H1 (cell line): Measurements from ENCODE around the gene SKAP1. TPM values are rescaled to one million over a fixed set of nuclear protein-coding genes. Genes with fewer than 3 reads are reported as not detected.

ENCODE experiments used
- CTCF ChIA-PET: fragments of 300-600 bp; sonication (Branson Sonifier 250); formaldehyde crosslinking; loops from one replicate; lab custom pipeline; 2021; ENCODE audit not compliant: partially characterized antibody; lab: Charles Lee
- POLR2A ChIA-PET: fragments of 300-600 bp; sonication (Branson Sonifier 250); formaldehyde crosslinking; loops from one replicate; lab custom pipeline; 2021; ENCODE audit warnings: inconsistent platforms; ENCODE audit not compliant: partially characterized antibody; lab: Charles Lee
- DNase-seq, 2 experiments: peaks; one replicate each; pipeline versions ENCODE4 v3.0.0 to v3.0.0-alpha.2; 2010 to 2022; ENCODE audit warnings: low spot score in 2 of 2, low read depth in 1 of 2, mixed read lengths in 1 of 2
- FAIRE-seq: peaks from 2 replicates; lab custom pipeline; 2011; peaks lifted over from hg19 to GRCh38; lab: Jason Lieb, UNC
- H2AFZ ChIP-seq: 2 replicates; pipeline ENCODE4 v1.8.1; 2012; ENCODE audit warnings: low read length, inconsistent platforms
- H2AK5ac ChIP-seq: 2 replicates; pipeline ENCODE4 v1.6.1; 2013; ENCODE audit warnings: low read depth, low read length
- H2BK120ac ChIP-seq: replicated peaks from 2 replicates; pipeline ENCODE3; 2013; ENCODE audit warnings: low read depth, low read length, inconsistent platforms
- H2BK12ac ChIP-seq: 2 replicates; pipeline ENCODE4 v1.6.1; 2013; ENCODE audit warnings: low read depth, low read length
- H2BK15ac ChIP-seq: 2 replicates; pipeline ENCODE4 v1.6.1; 2013; ENCODE audit warnings: low read length
- H2BK20ac ChIP-seq: 2 replicates; pipeline ENCODE4 v1.6.1; 2013; ENCODE audit warnings: low read length
- H2BK5ac ChIP-seq: 2 replicates; pipeline ENCODE4 v1.6.1; 2013; ENCODE audit warnings: low read depth, low read length
- H3K14ac ChIP-seq: 2 replicates; pipeline ENCODE4 v1.6.1; 2013; ENCODE audit warnings: inconsistent platforms; ENCODE audit not compliant: insufficient read length
- H3K18ac ChIP-seq: 2 replicates; pipeline ENCODE4 v1.6.1; 2013; ENCODE audit warnings: low read length; ENCODE audit errors: extremely low read depth
- H3K23ac ChIP-seq: 2 replicates; pipeline ENCODE4 v1.6.1; 2013; ENCODE audit warnings: inconsistent platforms; ENCODE audit not compliant: insufficient read length
- H3K23me2 ChIP-seq: 2 replicates; pipeline ENCODE4 v1.6.1; 2013; ENCODE audit warnings: low read depth, low read length
- H3K27ac ChIP-seq: 2 replicates; pipeline ENCODE4 v1.6.1; 2011; ENCODE audit warnings: low read depth, low read length, inconsistent platforms
- H3K27me3 ChIP-seq, 4 experiments: replicated peaks in 1 of 4; 1 replicate in 1 of 4; 2 replicates in 3 of 4; pipeline versions ENCODE4 v1.6.1 to v1.8.1; 2011 to 2013; ENCODE audit warnings: low read length in 3 of 4, mild to moderate bottlenecking in 3 of 4, inconsistent platforms in 2 of 4, mixed read lengths in 2 of 4, moderate library complexity in 1 of 4; ENCODE audit not compliant: control insufficient read depth in 3 of 4, insufficient read depth in 3 of 4; ENCODE audit errors: extremely low read depth in 1 of 4
- H3K36me3 ChIP-seq, 4 experiments: 2 replicates each; pipeline versions ENCODE4 v1.6.1 to v1.8.1; 2011 to 2013; ENCODE audit warnings: mild to moderate bottlenecking in 4 of 4, low read length in 3 of 4, moderate library complexity in 2 of 4, control low read depth in 1 of 4, inconsistent platforms in 1 of 4; ENCODE audit not compliant: insufficient read depth in 4 of 4, control insufficient read depth in 2 of 4
- H3K4ac ChIP-seq: replicated peaks from 2 replicates; pipeline ENCODE3; 2013; ENCODE audit warnings: low read length, low read depth, mixed read lengths, inconsistent platforms; ENCODE audit not compliant: insufficient read length
- H3K4me1 ChIP-seq, 4 experiments: replicated peaks in 1 of 4; 1 replicate in 1 of 4; 2 replicates in 3 of 4; pipeline versions ENCODE4 v1.6.1 to v1.8.1; 2011 to 2013; ENCODE audit warnings: low read length in 3 of 4, inconsistent platforms in 2 of 4, mixed read lengths in 1 of 4; ENCODE audit not compliant: insufficient read depth in 4 of 4, control insufficient read depth in 3 of 4
- H3K4me2 ChIP-seq, 2 experiments: 2 replicates each; pipeline versions ENCODE4 v1.6.1 to v1.8.1; 2011 to 2013; ENCODE audit warnings: low read depth in 2 of 2, low read length in 2 of 2, control low read depth in 1 of 2, inconsistent platforms in 1 of 2, mild to moderate bottlenecking in 1 of 2; ENCODE audit not compliant: insufficient read depth in 1 of 2
- H3K4me3 ChIP-seq, 4 experiments: fragments of 200-600, 300-600 bp in 1 of 4; sonication (generic), shearing (Covaris generic), sonication (Bioruptor Twin) in 1 of 4; 2 replicates each; pipeline versions ENCODE4 v1.5.1 to v1.8.1; 2011 to 2016; ENCODE audit warnings: low read length in 4 of 4, low read depth in 3 of 4, control low read depth in 2 of 4, inconsistent platforms in 2 of 4, mild to moderate bottlenecking in 2 of 4, mixed read lengths in 1 of 4, moderate library complexity in 1 of 4; ENCODE audit not compliant: insufficient read depth in 2 of 4; ENCODE audit errors: extremely low read depth in 1 of 4
- H3K56ac ChIP-seq: replicated peaks from 2 replicates; pipeline ENCODE3; 2013; ENCODE audit warnings: low read depth, mild to moderate bottlenecking, mixed read lengths, low read length, inconsistent platforms; ENCODE audit not compliant: insufficient read length
- H3K79me1 ChIP-seq: 2 replicates; pipeline ENCODE4 v1.6.1; 2013; ENCODE audit warnings: low read depth, low read length, control low read depth
- H3K79me2 ChIP-seq, 2 experiments: 2 replicates each; pipeline versions ENCODE4 v1.6.1 to v1.8.1; 2012 to 2013; ENCODE audit warnings: low read length in 2 of 2, mild to moderate bottlenecking in 2 of 2, inconsistent platforms in 1 of 2; ENCODE audit not compliant: insufficient read depth in 2 of 2, control insufficient read depth in 1 of 2
- H3K9ac ChIP-seq, 4 experiments: replicated peaks in 1 of 4; 1 replicate in 1 of 4; 2 replicates in 3 of 4; pipeline versions ENCODE4 v1.6.1 to v1.8.1; 2011 to 2013; ENCODE audit warnings: low read depth in 3 of 4, low read length in 3 of 4, control low read depth in 2 of 4, mild to moderate bottlenecking in 2 of 4, moderate library complexity in 2 of 4, inconsistent platforms in 1 of 4; ENCODE audit errors: extremely low read depth in 1 of 4
- H3K9me3 ChIP-seq, 2 experiments: 2 replicates each; pipeline versions ENCODE4 v1.6.1 to v1.8.1; 2012 to 2013; ENCODE audit warnings: mild to moderate bottlenecking in 2 of 2, moderate library complexity in 2 of 2, control low read depth in 1 of 2, inconsistent platforms in 1 of 2, low read depth in 1 of 2, low read length in 1 of 2, mixed read lengths in 1 of 2; ENCODE audit not compliant: insufficient read depth in 2 of 2
- H4K20me1 ChIP-seq, 2 experiments: replicated peaks in 1 of 2; 2 replicates each; pipeline versions ENCODE3 to v1.8.1; 2011 to 2013; ENCODE audit warnings: inconsistent platforms in 2 of 2, low read length in 2 of 2, mild to moderate bottlenecking in 1 of 2; ENCODE audit not compliant: insufficient read depth in 2 of 2, control insufficient read depth in 1 of 2
- H4K5ac ChIP-seq: 2 replicates; pipeline ENCODE4 v1.6.1; 2013; ENCODE audit warnings: low read length, low read depth, mixed read lengths, inconsistent platforms; ENCODE audit not compliant: insufficient read length
- H4K8ac ChIP-seq: 2 replicates; pipeline ENCODE4 v1.8.0; 2013; ENCODE audit warnings: mild to moderate bottlenecking, moderate library complexity, low read length, inconsistent platforms; ENCODE audit not compliant: insufficient read depth; ENCODE audit errors: extremely low read depth
- H4K91ac ChIP-seq: replicated peaks from 2 replicates; pipeline ENCODE3; 2013; ENCODE audit warnings: low read length, mixed read lengths, inconsistent platforms; ENCODE audit not compliant: insufficient read length
- CBX5 ChIP-seq: fragments of 300-800, 300-1000 bp; sonication (generic); IDR thresholded peaks from 2 replicates; pipeline ENCODE4 v1.7.1; 2016; ENCODE audit warnings: antibody characterized with exemption, low read length, low read depth
- EZH2 ChIP-seq: fragments of 200-600 bp; sonication (generic); IDR thresholded peaks from 2 replicates; pipeline ENCODE4 v1.7.1; 2012; ENCODE audit warnings: low read depth, mild to moderate bottlenecking, moderate library complexity, low read length, inconsistent platforms; ENCODE audit not compliant: severe bottlenecking
- GABPA ChIP-seq: IDR thresholded peaks from 2 replicates; pipeline ENCODE4 v1.6.1; 2011; ENCODE audit warnings: mild to moderate bottlenecking, low read length, moderate library complexity, borderline replicate concordance; ENCODE audit not compliant: insufficient read depth
- JUND ChIP-seq: IDR thresholded peaks from 2 replicates; pipeline ENCODE4 v1.6.1; 2011; ENCODE audit warnings: mild to moderate bottlenecking, improper control_type of control experiment, low read length
- RFX5 ChIP-seq: IDR thresholded peaks from 2 replicates; pipeline ENCODE4 v1.6.1; 2011; ENCODE audit warnings: low read depth, low read length, improper control_type of control experiment, borderline replicate concordance
- SIN3A ChIP-seq, 2 experiments: IDR thresholded peaks in 1 of 2; conservative IDR thresholded peaks in 1 of 2; 2 replicates each; pipeline ENCODE4 v1.6.1; 2011 to 2012; ENCODE audit warnings: low read length in 2 of 2, improper control_type of control experiment in 1 of 2, low read depth in 1 of 2, mild to moderate bottlenecking in 1 of 2
- SUZ12 ChIP-seq: fragments of 200-600 bp; sonication (generic); IDR thresholded peaks from 2 replicates; pipeline ENCODE4 v1.6.1; 2012; ENCODE audit warnings: mild to moderate bottlenecking, inconsistent platforms, low read length, moderate library complexity, mixed read lengths
- TCF12 ChIP-seq: IDR thresholded peaks from 2 replicates; pipeline ENCODE4 v1.6.1; 2011; ENCODE audit warnings: low read depth, mild to moderate bottlenecking, low read length
- TEAD4 ChIP-seq: IDR thresholded peaks from 2 replicates; pipeline ENCODE4 v1.6.1; 2012; ENCODE audit warnings: low read depth, low read length, inconsistent platforms, mixed read lengths
- WGBS, 2 experiments: shearing (Covaris generic) in 1 of 2; methylation state at CpG; one replicate each; pipeline versions ENCODE4 v1.1.6 to v1.1.7; 2013 to 2015; ENCODE audit warnings: low lambda C conversion rate in 2 of 2, mixed read lengths in 2 of 2, inconsistent platforms in 1 of 2, low coverage in 1 of 2, missing lambda C conversion rate in 1 of 2; ENCODE audit not compliant: insufficient replicate concordance in 2 of 2, insufficient coverage in 1 of 2, insufficient read length in 1 of 2; ENCODE audit errors: extremely low coverage in 1 of 2, missing lambda C conversion rate in 1 of 2; 5-methylcytosine and 5-hydroxymethylcytosine counted together
- polyA plus RNA-seq, 7 experiments: library from polyadenylated mRNA; depleted of rRNA in 3 of 7; stranded (reverse) in 5 of 7; unstranded in 2 of 7; fragments of >200 nt in 5 of 7; fragments of 200-250 nt in 2 of 7; gene quantifications; 1 replicate in 5 of 7; 2 replicates in 1 of 7; 4 replicates in 1 of 7; pipeline versions ENCODE4 v1.2.1 to v1.2.3, GENCODE V29; 2011 to 2013; ENCODE audit warnings: missing spikeins in 2 of 7, mixed read lengths in 2 of 7
- total RNA-seq: library from RNA; stranded (reverse); fragmentation: NEBNext Ultra II Directional; extraction: Animal tissue kit (Norgen Biotek cat#: 25700); gene quantifications from 2 replicates; pipeline ENCODE4 v1.2.1, GENCODE V29; 2021
- TF ChIP-seq, protein P1 (sequence below): IDR thresholded peaks from 2 replicates; pipeline ENCODE4 v1.6.1; 2011; ENCODE audit warnings: low read length, improper control_type of control experiment

SKAP1 gene
- total and polyA plus RNA-seq, 2 of the 8 experiments (the other 6 are each of a cell fraction or from before 2014, with no cell fraction given): not detected

DNA sequence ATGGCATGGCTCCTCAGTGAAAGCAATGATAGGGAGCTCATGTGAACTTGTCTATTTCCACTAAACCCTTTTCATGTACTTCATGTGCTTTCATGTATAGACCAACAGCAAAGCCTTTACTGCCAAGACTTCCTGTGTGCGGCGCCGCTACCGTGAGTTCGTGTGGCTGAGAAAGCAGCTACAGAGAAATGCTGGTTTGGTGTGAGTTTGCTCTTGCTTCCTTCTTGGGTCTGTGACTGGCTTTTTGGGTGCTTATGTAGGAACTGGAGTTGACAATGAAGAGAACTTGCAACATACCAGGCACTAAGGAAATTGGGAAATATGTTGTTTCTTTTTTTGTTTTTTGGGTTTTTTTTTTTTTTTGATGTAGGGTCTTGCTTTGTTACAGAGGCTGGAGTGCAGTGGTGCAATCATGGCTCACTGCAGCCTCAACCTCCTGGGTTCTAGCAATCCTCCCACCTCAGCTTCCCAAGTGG, 316.8 kb downstream of the SKAP1 start:
- H3K14ac ChIP-seq: no peak overlapping the region
- peaks cover 2 to 5% of the 10 kb centered on the region in 2 experiments for H4K20me1 ChIP-seq
- no peak overlapping the region for H2BK12ac ChIP-seq
- no peaks in the 10 kb centered on the region for H3K4me1 ChIP-seq
- CTCF ChIA-PET: interaction anchor here (1.2 to 3.0 kb wide), 4 partner anchors 10 to 26 kb away, joined by 4 to 15 read pairs (median 4); no protein-coding TSS in a partner anchor
- no peak overlapping the region for H2AFZ ChIP-seq
- 0 out of 2 replicates have a peak, but pooled peaks cover under 1% of the 10 kb centered on the region for H3K23me2 ChIP-seq
- H3K79me1 ChIP-seq: no peaks in the 10 kb centered on the region; the same call in 1 of the 2 replicates
- FAIRE-seq (no peak), DNase-seq (no peak)
- POLR2A ChIA-PET: interaction anchor here (0.6 to 6.8 kb wide), 5 partner anchors 12 to 63 kb away, joined by 3 to 27 read pairs (median 4); partner anchors contain the start of gene CBX1
- H4K91ac ChIP-seq: no peak overlapping the region
- H3K4me2 ChIP-seq: no peak overlapping the region
- H3K27me3 ChIP-seq: no peaks in the 10 kb centered on the region
- H3K56ac ChIP-seq: no peak overlapping the region
- H2AK5ac ChIP-seq: no peak overlapping the region
- H3K79me2 ChIP-seq: peaks cover 4 to 39% of the 10 kb centered on the region in 2 experiments
- H3K18ac ChIP-seq: no peak overlapping the region
- H3K4ac ChIP-seq: no peak overlapping the region
- no peak overlapping the region for H4K8ac ChIP-seq
- no peak overlapping the region for H2BK120ac ChIP-seq
- H3K23ac ChIP-seq: no peak overlapping the region
- TF ChIP-seq TEAD4 (no peak), JUND (no peak), EZH2 (no peak), GABPA (no peak), TCF12 (no peak), CBX5 (no peak), RFX5 (no peak), SUZ12 (no peak), SIN3A (conservative IDR thresholded peaks at IDR 0.05 in 1 of 2, IDR thresholded peaks at IDR 0.05 in 1 of 2; ENCODE audit: low read depth in 1 of 2, low read length in 2 of 2) (no peak)
- TF ChIP-seq, protein P1, sequence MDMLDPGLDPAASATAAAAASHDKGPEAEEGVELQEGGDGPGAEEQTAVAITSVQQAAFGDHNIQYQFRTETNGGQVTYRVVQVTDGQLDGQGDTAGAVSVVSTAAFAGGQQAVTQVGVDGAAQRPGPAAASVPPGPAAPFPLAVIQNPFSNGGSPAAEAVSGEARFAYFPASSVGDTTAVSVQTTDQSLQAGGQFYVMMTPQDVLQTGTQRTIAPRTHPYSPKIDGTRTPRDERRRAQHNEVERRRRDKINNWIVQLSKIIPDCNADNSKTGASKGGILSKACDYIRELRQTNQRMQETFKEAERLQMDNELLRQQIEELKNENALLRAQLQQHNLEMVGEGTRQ: no peak
- no peak overlapping the region for H4K5ac ChIP-seq
- no peaks in the 10 kb centered on the region for H3K9me3 ChIP-seq
- no peak overlapping the region for H3K9ac ChIP-seq
- H2BK5ac ChIP-seq: no peak overlapping the region
- H2BK20ac ChIP-seq: no peak overlapping the region
- no peak overlapping the region for H3K4me3 ChIP-seq
- H3K27ac ChIP-seq: no peak overlapping the region
- no peak overlapping the region for H2BK15ac ChIP-seq
- WGBS, 2 experiments: 97% methylated on average over 5 of the region's 5 CpGs; no CpG with 5 or more reads in 1 of the 2 experiments
- peaks cover 0 to 12% (median 2%) of the 10 kb centered on the region in 4 experiments; a peak in 4 of 8 replicates for H3K36me3 ChIP-seq
